HG03060 (cell line): ENCODE results near the gene SREBF1.

Experiments
- ATAC-seq: cut with Tn5 transposase; IDR thresholded peaks from one replicate; pipeline ENCODE4 v1.9.1; 2021; ENCODE audit warnings: low read depth, moderate number of reproducible peaks; ENCODE audit not compliant: unreplicated experiment

The SREBF1 gene

DNA sequence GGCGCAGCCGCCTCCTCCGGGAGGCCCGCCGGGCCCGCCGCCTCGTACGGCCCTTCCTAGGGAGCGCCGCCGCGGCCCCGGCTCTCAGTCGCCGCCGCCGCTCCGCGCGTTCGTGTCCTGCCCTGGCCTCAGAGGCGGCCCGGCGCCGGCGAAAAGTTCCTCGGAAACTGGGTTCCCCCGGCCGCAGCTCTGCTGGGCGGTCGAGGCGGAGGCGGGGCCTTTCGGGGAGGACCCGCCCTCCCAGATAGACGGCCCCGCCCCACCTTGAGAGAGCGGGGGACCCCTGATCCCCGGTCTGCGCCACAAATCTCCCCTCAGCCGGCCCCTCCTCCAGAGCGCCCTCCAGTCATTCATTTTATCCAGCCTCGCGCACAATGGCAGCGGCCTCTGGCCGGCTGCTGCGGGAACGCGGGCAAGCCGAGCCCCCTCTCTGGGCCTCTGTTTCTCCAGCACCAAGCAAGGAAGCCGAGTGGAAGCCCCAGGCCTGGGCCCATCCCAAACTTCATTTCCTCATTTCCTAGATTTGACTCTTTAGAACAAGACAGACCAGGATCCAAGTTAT lies at the start of gene SREBF1:
TSS of gene SREBF1 (minus strand) at position 169 of the 562 bp plus-strand sequence. CDS start 169 bp downstream, outside the sequence.
- ATAC-seq = peak; percentile 4

GRCh38 chr17:17886226-17886625 lies 49.4 kb upstream of the SREBF1 start:
- no peak for ATAC-seq

GRCh38 chr17:17884391-17885357 lies 47.9 kb upstream of the SREBF1 start:
- no peak for ATAC-seq

- no peak for ATAC-seq
These were observed 47.0 kb upstream of the SREBF1 start for GRCh38 chr17:17883801-17884200.

GRCh38 chr17:17882082-17882581 lies 45.3 kb upstream of the SREBF1 start:
- no peak for ATAC-seq

GRCh38 chr17:17880577-17881196 lies 43.9 kb upstream of the SREBF1 start:
- ATAC-seq = no peak

DNA sequence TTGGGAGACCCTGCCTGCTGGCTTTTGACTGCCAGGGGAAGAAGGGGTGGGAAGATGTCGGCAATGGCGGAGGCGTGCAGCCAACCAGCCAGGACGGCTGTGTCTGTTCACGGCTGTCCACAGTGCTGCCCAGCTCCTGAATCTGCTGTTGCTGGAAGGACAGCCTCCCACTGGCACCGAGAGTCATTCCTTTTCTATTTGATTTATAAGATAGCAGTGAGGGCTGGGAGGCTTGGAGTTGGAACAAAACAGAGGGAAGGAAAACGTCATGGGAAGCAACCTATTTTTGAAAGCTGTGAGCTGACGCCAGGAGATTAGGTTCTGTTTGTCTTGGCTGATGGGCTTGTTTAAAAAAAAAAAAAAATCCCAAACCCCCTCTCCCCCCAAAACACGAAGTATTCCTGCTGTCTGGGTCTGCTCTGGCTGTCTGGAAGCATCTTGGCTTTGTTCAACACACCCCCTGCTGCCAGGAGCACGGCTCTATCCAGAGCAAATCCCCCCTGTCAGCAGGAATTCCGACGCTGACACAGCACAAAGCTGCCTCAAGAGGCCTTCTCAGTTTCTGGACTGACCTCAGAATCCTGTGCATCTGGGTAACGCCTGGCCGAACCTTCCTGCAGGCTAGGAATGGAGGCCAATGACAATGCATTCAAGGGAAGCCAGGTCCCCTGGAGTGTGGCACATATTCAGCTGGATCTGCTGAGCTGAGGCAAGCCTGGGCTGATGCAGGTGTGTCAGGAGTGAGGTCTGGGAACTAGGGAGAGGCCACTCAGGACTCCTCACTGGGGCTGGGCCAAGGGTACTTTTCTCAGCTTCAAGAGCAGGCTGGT lies 41.0 kb upstream of the SREBF1 start:
- ATAC-seq = no peak

- no peak for ATAC-seq
These were observed 40.3 kb upstream of the SREBF1 start for GRCh38 chr17:17876959-17877528.

DNA sequence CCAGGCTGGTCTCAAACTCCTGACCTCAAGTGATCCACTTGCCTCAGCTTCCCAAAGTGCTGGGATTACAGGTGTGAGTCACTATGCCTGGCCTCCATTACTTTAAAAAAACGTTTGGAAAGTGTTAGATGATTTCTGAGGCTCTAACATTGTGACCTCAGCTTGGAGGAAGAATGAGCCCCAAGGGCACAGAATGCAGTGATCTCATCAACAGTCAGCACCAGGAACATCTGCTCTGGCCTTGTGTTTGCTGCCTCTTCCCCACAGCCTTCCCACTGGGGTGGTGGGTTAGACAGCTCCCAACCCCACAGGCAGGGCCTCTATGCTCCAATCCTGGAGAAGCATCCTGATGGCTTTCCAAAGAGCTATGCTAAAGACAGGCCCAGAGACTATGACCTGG lies 37.7 kb upstream of the SREBF1 start:
- no peak for ATAC-seq

GRCh38 chr17:17873450-17873991 lies 36.7 kb upstream of the SREBF1 start:
- no peak for ATAC-seq

GRCh38 chr17:17872547-17873345 lies 36.0 kb upstream of the SREBF1 start:
- no peak for ATAC-seq

DNA sequence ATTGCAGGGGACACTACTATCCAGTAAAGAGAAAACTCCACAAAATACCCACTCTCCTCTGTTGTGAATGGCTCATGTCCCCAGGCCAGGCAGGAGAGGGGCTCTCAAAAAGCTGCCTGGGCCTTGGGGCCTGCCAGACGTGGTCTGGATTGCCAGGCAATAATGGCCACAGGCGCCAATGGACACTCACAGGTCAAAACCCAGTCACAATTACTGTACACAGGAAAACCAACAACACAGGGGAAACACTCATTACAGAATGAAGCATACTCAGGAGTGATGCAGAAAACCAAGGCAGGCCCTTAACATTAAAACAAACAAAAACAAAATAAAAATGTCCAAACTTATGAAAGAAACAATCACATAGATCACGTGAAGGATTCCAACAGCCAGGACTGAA lies 35.1 kb upstream of the SREBF1 start:
- ATAC-seq = no peak

- no peak for ATAC-seq
These were observed 33.5 kb upstream of the SREBF1 start for GRCh38 chr17:17870247-17870646.

GRCh38 chr17:17868641-17869522 lies 32.1 kb upstream of the SREBF1 start:
- ATAC-seq = no peak

- no peak for ATAC-seq
These were observed 30.1 kb upstream of the SREBF1 start for GRCh38 chr17:17866897-17867296.

- ATAC-seq = no peak
These were observed 29.6 kb upstream of the SREBF1 start for GRCh38 chr17:17866425-17866824.

GRCh38 chr17:17865035-17865434 lies 28.2 kb upstream of the SREBF1 start:
- no peak for ATAC-seq

DNA sequence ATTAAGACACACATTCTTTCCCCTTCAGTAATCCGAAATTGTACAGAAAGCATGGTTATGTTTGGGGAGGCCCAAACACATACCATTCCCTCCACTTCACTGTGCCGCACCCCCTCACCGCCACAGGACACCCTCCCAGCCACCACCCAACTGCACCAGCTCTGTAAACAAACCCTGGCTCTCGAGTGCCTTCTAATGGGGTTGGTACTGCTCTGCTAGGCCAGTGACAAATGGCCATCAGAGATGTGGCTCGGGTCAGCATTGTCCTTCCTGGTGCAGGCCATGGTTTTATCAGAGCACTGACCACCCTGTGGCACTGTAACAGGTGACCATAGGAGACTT lies 24.0 kb upstream of the SREBF1 start:
- no peak for ATAC-seq
